GM12892 (cell line): Measurements from ENCODE around the gene LRRIQ1.

Experiments
- POLR2A ChIP-seq: IDR thresholded peaks from 2 replicates; pipeline ENCODE4 v1.6.1; 2011; ENCODE audit warnings: low read depth, low read length, control low read depth
- POLR2AphosphoS5 ChIP-seq: IDR thresholded peaks from 2 replicates; pipeline ENCODE4 v1.6.1; 2011; ENCODE audit warnings: low read depth, low read length, control low read depth

DNA sequence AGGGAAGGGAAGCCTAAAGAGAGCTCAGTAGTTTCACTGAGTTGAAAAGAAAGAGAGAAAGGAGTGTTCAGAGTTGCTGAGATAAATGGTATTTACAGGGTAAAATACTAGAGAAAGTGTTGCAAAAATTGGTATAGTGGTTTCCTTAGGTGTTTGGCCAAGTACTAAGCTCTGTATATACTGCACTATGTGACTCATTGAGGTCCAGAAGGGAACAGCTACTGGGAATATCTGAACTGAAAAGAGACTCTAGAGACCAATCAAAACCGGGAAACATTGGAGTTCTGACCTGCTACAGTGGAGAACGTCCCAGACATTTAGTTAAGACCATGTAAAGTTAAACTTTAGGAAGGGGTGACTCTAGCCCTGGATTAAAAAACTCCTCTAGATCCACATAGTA is 201.2 kb downstream of the LRRIQ1 start:
- TF ChIP-seq POLR2A (no peak), POLR2AphosphoS5 (no peak)
